HG03066 (cell line): Measurements from ENCODE around the gene FBRSL1.
"Not testable (repeated sequence)": the region's sequence is repeated elsewhere in the genome, so short reads cannot be mapped to it uniquely, and the experiment has no call there.

ENCODE experiments used
- ATAC-seq: cut with Tn5 transposase; IDR thresholded peaks from one replicate; pipeline ENCODE4 v1.9.1; 2021; ENCODE audit warnings: low read depth; ENCODE audit not compliant: unreplicated experiment

FBRSL1 gene

GRCh38 chr12:132489602-132490266 lies at the start of gene FBRSL1:
FBRSL1 (plus strand) TSS chr12:132490151.
- ATAC-seq: peak; percentile 47

GRCh38 chr12:132440420-132440819 lies 49.5 kb upstream of the FBRSL1 start:
- ATAC-seq: not testable (repeated sequence)

GRCh38 chr12:132441871-132442863 lies 47.8 kb upstream of the FBRSL1 start:
- ATAC-seq: no peak

- ATAC-seq: no peak
These were observed 46.9 kb upstream of the FBRSL1 start for GRCh38 chr12:132443091-132443490.

- no peak for ATAC-seq
These were observed 45.7 kb upstream of the FBRSL1 start for GRCh38 chr12:132444283-132444682.

GRCh38 chr12:132444957-132445883 lies 44.7 kb upstream of the FBRSL1 start:
- no peak for ATAC-seq

- no peak for ATAC-seq
These were observed 43.9 kb upstream of the FBRSL1 start for GRCh38 chr12:132445884-132446632.

GRCh38 chr12:132446633-132447326 lies 43.2 kb upstream of the FBRSL1 start:
- ATAC-seq: no peak

GRCh38 chr12:132447327-132447720 lies 42.6 kb upstream of the FBRSL1 start:
- ATAC-seq: no peak

- ATAC-seq: no peak
These were observed 42.1 kb upstream of the FBRSL1 start for GRCh38 chr12:132447731-132448462.

- no peak for ATAC-seq
These were observed 41.5 kb upstream of the FBRSL1 start for GRCh38 chr12:132448463-132448820.

GRCh38 chr12:132449565-132450417 lies 40.2 kb upstream of the FBRSL1 start:
- ATAC-seq: peak; percentile 77

- no peak for ATAC-seq
These were observed 39.4 kb upstream of the FBRSL1 start for GRCh38 chr12:132450418-132451171.

GRCh38 chr12:132451172-132451835 lies 38.6 kb upstream of the FBRSL1 start:
- no peak for ATAC-seq

GRCh38 chr12:132451836-132452195 lies 38.1 kb upstream of the FBRSL1 start:
- no peak for ATAC-seq

- no peak for ATAC-seq
These were observed 37.2 kb upstream of the FBRSL1 start for GRCh38 chr12:132452596-132453350.
